SK-N-SH treated with all-trans-retinoic acid at 6 μM for 48 hours (cell line): Measurements from ENCODE around the gene TMEM200A.

ENCODE experiments used
- ATAC-seq: fragments of 200-7000 bp; cut with Tn5 transposase; 3 replicates; pipeline ENCODE4 v1.9.1; 2020; ENCODE audit warnings: mild to moderate bottlenecking, moderate library complexity
- ARNTL ChIP-seq: fragments of 450-650 bp; formaldehyde crosslinking; IDR thresholded peaks from 2 replicates; pipeline ENCODE4 v1.5.0; 2020; ENCODE audit warnings: low read depth, mild to moderate bottlenecking, moderate library complexity, borderline replicate concordance
- BACH2 ChIP-seq: fragments of 250-450 bp; sonication (Bioruptor Pico); IDR thresholded peaks from 2 replicates; pipeline ENCODE4 v1.9.0; 2021; ENCODE audit warnings: mild to moderate bottlenecking, borderline replicate concordance
- CSRNP3 ChIP-seq: fragments of 250-450 bp; sonication (Bioruptor Pico); IDR thresholded peaks from 2 replicates; pipeline ENCODE4 v1.5.1; 2021; ENCODE audit warnings: mild to moderate bottlenecking, moderate library complexity
- ESRRG ChIP-seq: fragments of 250-450 bp; sonication (Bioruptor Pico); IDR thresholded peaks from 2 replicates; pipeline ENCODE4 v1.6.1; 2021; ENCODE audit warnings: mild to moderate bottlenecking
- GLIS3 ChIP-seq: fragments of 250-450 bp; sonication (Bioruptor Pico); IDR thresholded peaks from 2 replicates; pipeline ENCODE4 v1.5.0; 2020; ENCODE audit warnings: mild to moderate bottlenecking, moderate library complexity
- ISL1 ChIP-seq: fragments of 250-450 bp; sonication (Bioruptor Pico); IDR thresholded peaks from 2 replicates; pipeline ENCODE4 v2.1.2; 2022; ENCODE audit warnings: mild to moderate bottlenecking, moderate library complexity
- OSR1 ChIP-seq: fragments of 250-450 bp; sonication (Bioruptor Pico); IDR thresholded peaks from 2 replicates; pipeline ENCODE4 v1.8.0; 2022; ENCODE audit warnings: moderate library complexity, mild to moderate bottlenecking, inconsistent platforms
- PPARA ChIP-seq: fragments of 250-450 bp; sonication (Bioruptor Pico); IDR thresholded peaks from 2 replicates; pipeline ENCODE4 v1.5.0; 2020; ENCODE audit warnings: mild to moderate bottlenecking, borderline replicate concordance
- RARB ChIP-seq: fragments of 250-450 bp; sonication (Bioruptor Pico); IDR thresholded peaks from 2 replicates; pipeline ENCODE4 v1.8.0; 2021; ENCODE audit warnings: mild to moderate bottlenecking, moderate library complexity
- SNAI2 ChIP-seq: fragments of 250-450 bp; sonication (Bioruptor Pico); IDR thresholded peaks from 2 replicates; pipeline ENCODE4 v1.5.0; 2020; ENCODE audit warnings: mild to moderate bottlenecking, moderate library complexity
- TCF4 ChIP-seq: fragments of 250-450 bp; sonication (Bioruptor Pico); IDR thresholded peaks from 2 replicates; pipeline ENCODE4 v1.8.0; 2021; ENCODE audit warnings: mild to moderate bottlenecking, moderate library complexity, borderline replicate concordance
- ZC3H10 ChIP-seq: fragments of 250-450 bp; sonication (Bioruptor Pico); IDR thresholded peaks from 2 replicates; pipeline ENCODE4 v1.5.1; 2021; ENCODE audit warnings: mild to moderate bottlenecking, moderate library complexity
- ZFP3 ChIP-seq: fragments of 250-450 bp; sonication (Bioruptor Pico); IDR thresholded peaks from 2 replicates; pipeline ENCODE4 v1.5.0; 2020; ENCODE audit warnings: mild to moderate bottlenecking, moderate library complexity
- ZFP30 ChIP-seq: fragments of 450-650 bp; formaldehyde crosslinking; IDR thresholded peaks from 2 replicates; pipeline ENCODE4 v1.5.0; 2022; ENCODE audit warnings: mild to moderate bottlenecking, moderate library complexity
- ZNF70 ChIP-seq: fragments of 450-650 bp; formaldehyde crosslinking; IDR thresholded peaks from 2 replicates; pipeline ENCODE4 v1.5.0; 2020; ENCODE audit warnings: mild to moderate bottlenecking, moderate library complexity
- ZNF8 ChIP-seq: fragments of 450-650 bp; formaldehyde crosslinking; IDR thresholded peaks from 2 replicates; pipeline ENCODE4 v1.5.0; 2020; ENCODE audit warnings: mild to moderate bottlenecking, moderate library complexity
- TF ChIP-seq, protein P1 (sequence below): fragments of 250-450 bp; sonication (Bioruptor Pico); IDR thresholded peaks from 2 replicates; pipeline ENCODE4 v1.5.0; 2020; ENCODE audit warnings: mild to moderate bottlenecking, moderate library complexity
- TF ChIP-seq, protein P2 (sequence below): fragments of 250-450 bp; sonication (Bioruptor Pico); IDR thresholded peaks from 2 replicates; pipeline ENCODE4 v1.8.0; 2020; ENCODE audit warnings: mild to moderate bottlenecking, moderate library complexity, borderline replicate concordance
- TF ChIP-seq, protein P3 (sequence below): fragments of 250-450 bp; sonication (Bioruptor Pico); IDR thresholded peaks from 2 replicates; pipeline ENCODE4 v1.5.1; 2020; ENCODE audit warnings: low read depth, mild to moderate bottlenecking, moderate library complexity

Gene TMEM200A

DNA sequence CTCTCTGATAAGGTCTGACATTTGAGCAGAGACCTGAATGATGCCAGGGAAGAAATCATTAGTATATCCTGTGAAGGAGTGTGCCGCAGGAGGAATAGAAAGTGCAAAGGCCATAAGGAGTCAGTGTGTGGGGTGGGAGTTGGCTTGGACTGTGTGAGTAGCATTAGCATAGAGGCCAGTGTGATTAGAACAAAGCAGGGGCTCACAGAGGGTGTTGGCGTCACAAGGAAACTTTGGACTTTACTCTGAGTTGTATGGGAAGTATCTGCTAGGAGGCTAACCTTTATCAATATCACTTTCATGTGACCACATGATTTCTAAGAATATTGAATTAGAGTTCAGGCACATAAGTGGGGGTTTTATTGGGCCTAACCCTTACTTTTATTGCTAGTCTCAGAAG is 12.1 kb downstream of the TMEM200A start (continued):
- TF ChIP-seq, protein P1, sequence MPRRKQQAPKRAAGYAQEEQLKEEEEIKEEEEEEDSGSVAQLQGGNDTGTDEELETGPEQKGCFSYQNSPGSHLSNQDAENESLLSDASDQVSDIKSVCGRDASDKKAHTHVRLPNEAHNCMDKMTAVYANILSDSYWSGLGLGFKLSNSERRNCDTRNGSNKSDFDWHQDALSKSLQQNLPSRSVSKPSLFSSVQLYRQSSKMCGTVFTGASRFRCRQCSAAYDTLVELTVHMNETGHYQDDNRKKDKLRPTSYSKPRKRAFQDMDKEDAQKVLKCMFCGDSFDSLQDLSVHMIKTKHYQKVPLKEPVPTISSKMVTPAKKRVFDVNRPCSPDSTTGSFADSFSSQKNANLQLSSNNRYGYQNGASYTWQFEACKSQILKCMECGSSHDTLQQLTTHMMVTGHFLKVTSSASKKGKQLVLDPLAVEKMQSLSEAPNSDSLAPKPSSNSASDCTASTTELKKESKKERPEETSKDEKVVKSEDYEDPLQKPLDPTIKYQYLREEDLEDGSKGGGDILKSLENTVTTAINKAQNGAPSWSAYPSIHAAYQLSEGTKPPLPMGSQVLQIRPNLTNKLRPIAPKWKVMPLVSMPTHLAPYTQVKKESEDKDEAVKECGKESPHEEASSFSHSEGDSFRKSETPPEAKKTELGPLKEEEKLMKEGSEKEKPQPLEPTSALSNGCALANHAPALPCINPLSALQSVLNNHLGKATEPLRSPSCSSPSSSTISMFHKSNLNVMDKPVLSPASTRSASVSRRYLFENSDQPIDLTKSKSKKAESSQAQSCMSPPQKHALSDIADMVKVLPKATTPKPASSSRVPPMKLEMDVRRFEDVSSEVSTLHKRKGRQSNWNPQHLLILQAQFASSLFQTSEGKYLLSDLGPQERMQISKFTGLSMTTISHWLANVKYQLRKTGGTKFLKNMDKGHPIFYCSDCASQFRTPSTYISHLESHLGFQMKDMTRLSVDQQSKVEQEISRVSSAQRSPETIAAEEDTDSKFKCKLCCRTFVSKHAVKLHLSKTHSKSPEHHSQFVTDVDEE (CRISPR knock-in tag), result no peak
- TF ChIP-seq TCF4 (CRISPR knock-in tag), result no peak
- TF ChIP-seq ZNF8 (CRISPR knock-in tag), result no peak
- TF ChIP-seq, protein P2, sequence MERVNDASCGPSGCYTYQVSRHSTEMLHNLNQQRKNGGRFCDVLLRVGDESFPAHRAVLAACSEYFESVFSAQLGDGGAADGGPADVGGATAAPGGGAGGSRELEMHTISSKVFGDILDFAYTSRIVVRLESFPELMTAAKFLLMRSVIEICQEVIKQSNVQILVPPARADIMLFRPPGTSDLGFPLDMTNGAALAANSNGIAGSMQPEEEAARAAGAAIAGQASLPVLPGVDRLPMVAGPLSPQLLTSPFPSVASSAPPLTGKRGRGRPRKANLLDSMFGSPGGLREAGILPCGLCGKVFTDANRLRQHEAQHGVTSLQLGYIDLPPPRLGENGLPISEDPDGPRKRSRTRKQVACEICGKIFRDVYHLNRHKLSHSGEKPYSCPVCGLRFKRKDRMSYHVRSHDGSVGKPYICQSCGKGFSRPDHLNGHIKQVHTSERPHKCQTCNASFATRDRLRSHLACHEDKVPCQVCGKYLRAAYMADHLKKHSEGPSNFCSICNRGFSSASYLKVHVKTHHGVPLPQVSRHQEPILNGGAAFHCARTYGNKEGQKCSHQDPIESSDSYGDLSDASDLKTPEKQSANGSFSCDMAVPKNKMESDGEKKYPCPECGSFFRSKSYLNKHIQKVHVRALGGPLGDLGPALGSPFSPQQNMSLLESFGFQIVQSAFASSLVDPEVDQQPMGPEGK, result no peak
- no peak for TF ChIP-seq ESRRG (CRISPR knock-in tag)
- TF ChIP-seq BACH2 (CRISPR knock-in tag), result no peak
- no peak for TF ChIP-seq SNAI2 (CRISPR knock-in tag)

DNA sequence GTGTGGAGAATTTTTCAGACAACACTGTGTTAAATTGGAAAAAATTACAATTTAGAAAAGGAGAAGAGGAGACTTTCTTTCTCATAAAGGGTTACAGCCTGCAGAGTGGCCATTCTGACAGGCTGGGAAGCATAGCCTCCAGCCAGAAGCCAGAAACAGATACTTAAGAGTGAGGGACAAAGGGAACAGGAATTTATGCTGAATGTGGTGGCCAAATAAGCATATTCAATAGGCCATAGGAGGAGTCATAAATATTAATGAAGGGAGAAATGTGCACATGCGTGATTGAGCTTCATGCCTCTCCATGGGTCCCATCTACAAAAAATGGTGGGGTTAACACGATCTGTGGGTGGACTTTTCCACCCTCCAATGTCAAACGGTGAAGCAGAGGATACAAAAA is 13.4 kb downstream of the TMEM200A start:
- ATAC-seq, result no peak
- TF ChIP-seq, protein P3, sequence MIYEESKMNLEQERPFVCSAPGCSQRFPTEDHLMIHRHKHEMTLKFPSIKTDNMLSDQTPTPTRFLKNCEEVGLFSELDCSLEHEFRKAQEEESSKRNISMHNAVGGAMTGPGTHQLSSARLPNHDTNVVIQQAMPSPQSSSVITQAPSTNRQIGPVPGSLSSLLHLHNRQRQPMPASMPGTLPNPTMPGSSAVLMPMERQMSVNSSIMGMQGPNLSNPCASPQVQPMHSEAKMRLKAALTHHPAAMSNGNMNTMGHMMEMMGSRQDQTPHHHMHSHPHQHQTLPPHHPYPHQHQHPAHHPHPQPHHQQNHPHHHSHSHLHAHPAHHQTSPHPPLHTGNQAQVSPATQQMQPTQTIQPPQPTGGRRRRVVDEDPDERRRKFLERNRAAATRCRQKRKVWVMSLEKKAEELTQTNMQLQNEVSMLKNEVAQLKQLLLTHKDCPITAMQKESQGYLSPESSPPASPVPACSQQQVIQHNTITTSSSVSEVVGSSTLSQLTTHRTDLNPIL (CRISPR knock-in tag), result no peak
- TF ChIP-seq SNAI2 (CRISPR knock-in tag) (no peak), ZFP30 (CRISPR knock-in tag) (no peak), ZNF70 (CRISPR knock-in tag) (no peak), ESRRG (CRISPR knock-in tag) (no peak), ZFP3 (CRISPR knock-in tag) (no peak), OSR1 (CRISPR knock-in tag) (no peak), GLIS3 (CRISPR knock-in tag) (no peak), PPARA (CRISPR knock-in tag) (no peak), CSRNP3 (CRISPR knock-in tag) (no peak), ISL1 (no peak)
- TF ChIP-seq, protein P2, result no peak

- TF ChIP-seq ZFP30 (CRISPR knock-in tag), result no peak
- TF ChIP-seq RARB, result no peak
- TF ChIP-seq BACH2 (CRISPR knock-in tag), result no peak
- no peak for TF ChIP-seq ZNF8 (CRISPR knock-in tag)
- no peak for TF ChIP-seq SNAI2 (CRISPR knock-in tag)
- no peak for TF ChIP-seq ARNTL (CRISPR knock-in tag)
- no peak for TF ChIP-seq ZC3H10
- no peak for TF ChIP-seq ZNF70 (CRISPR knock-in tag)
- TF ChIP-seq, all 23 proteins: peak for 0
- ATAC-seq, result peak; percentile 18
Measured at GRCh38 chr6:130381012-130381411, 15.2 kb downstream of the TMEM200A start.
